GM12801 (cell line): ENCODE results near the gene KMT2B.

ENCODE experiments used
- TF ChIP-seq, protein P1 (sequence below): IDR thresholded peaks from one replicate; pipeline ENCODE4 v1.5.1; 2011; ENCODE audit warnings: control low read depth; ENCODE audit not compliant: insufficient read length; ENCODE audit errors: extremely low read depth

KMT2B gene

DNA sequence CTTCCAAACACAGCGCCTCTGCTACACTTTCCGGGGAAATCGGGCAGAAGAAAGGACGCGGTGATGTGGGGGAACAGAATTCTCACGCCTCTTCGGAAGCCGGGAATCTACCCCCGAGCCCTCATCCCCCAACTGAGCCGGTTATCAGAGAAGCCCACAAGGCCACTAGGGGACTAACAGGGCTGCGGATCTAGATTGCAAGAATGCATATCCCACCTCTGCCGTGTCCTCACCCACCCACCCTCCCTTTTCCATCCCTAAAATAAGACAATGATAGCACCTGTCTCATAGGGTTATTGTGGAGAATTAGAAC lies 23.4 kb downstream of the KMT2B start:
- TF ChIP-seq, protein P1, sequence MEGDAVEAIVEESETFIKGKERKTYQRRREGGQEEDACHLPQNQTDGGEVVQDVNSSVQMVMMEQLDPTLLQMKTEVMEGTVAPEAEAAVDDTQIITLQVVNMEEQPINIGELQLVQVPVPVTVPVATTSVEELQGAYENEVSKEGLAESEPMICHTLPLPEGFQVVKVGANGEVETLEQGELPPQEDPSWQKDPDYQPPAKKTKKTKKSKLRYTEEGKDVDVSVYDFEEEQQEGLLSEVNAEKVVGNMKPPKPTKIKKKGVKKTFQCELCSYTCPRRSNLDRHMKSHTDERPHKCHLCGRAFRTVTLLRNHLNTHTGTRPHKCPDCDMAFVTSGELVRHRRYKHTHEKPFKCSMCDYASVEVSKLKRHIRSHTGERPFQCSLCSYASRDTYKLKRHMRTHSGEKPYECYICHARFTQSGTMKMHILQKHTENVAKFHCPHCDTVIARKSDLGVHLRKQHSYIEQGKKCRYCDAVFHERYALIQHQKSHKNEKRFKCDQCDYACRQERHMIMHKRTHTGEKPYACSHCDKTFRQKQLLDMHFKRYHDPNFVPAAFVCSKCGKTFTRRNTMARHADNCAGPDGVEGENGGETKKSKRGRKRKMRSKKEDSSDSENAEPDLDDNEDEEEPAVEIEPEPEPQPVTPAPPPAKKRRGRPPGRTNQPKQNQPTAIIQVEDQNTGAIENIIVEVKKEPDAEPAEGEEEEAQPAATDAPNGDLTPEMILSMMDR: no peak

DNA sequence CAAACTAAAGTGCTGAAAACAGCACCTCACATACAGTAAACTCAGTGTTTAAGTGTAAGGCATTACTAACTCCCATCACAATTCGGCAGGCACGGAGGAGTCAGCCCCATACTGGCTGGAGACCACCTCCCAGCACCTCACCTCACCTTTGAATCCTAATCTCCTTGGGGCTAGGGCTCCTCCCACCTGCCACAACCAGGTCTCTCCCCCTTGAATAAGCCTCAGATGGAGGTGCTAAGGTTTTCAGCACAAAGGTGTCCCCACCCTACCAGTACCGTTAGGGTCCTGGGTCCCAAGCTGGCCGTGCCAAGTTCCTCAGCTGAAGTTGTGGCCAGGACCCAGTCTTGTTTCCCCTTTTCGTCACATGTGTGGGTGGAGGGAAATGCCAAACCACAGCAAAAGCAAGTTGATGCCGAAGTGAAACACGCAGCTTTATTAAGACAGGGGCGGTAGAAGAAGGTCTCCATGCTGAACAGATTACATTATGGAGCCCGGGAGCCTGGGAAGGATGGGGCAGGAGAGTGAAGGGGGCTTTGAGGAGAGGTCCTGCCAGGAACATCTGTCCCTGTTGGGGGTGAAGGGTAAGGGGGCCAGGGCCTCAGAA lies 24.4 kb downstream of the KMT2B start, which contains the start of gene IGFLR1:
TSS of gene IGFLR1 (minus strand) at position 332 of the 604 bp plus-strand sequence. CDS start 1,272 bp downstream, outside the sequence.
- TF ChIP-seq, protein P1: no peak

DNA sequence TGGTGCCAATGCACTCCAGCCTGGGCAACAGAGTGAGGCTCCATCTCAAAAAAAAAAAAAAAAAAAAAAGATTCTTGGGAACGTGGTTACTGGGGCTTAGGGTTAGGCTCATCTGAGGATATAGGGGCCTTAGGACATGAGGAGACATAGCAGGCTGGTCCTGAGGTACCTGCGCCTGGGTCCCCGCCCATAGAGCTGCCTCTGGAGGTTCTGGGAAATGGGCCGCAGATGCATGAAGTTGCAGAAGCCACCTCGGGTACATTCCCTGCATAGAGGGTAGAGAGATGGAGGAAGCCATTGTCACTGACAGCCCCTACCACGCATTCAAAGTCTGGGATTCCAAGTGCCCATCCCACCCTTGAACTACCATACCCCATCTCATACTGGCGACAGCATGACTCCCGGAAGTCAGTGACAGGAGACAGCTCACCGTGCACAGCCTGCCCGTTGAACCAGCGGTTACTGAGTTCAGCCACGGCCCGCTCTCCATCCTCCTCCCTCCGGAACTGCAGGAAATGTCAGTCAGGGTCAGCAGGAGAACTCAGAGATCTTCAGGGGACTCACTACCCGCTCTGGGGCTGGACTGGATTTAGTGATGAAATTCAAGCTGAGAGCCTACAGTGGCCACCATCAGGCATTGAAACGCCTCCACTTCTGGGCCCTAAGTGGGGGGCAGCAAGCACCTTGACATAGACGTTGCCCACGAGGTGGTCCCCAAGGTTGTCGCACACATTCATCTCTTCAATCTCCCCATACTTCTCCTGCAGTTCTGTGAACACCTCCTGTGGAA lies 26.0 kb downstream of the KMT2B start:
- TF ChIP-seq, protein P1: no peak

DNA sequence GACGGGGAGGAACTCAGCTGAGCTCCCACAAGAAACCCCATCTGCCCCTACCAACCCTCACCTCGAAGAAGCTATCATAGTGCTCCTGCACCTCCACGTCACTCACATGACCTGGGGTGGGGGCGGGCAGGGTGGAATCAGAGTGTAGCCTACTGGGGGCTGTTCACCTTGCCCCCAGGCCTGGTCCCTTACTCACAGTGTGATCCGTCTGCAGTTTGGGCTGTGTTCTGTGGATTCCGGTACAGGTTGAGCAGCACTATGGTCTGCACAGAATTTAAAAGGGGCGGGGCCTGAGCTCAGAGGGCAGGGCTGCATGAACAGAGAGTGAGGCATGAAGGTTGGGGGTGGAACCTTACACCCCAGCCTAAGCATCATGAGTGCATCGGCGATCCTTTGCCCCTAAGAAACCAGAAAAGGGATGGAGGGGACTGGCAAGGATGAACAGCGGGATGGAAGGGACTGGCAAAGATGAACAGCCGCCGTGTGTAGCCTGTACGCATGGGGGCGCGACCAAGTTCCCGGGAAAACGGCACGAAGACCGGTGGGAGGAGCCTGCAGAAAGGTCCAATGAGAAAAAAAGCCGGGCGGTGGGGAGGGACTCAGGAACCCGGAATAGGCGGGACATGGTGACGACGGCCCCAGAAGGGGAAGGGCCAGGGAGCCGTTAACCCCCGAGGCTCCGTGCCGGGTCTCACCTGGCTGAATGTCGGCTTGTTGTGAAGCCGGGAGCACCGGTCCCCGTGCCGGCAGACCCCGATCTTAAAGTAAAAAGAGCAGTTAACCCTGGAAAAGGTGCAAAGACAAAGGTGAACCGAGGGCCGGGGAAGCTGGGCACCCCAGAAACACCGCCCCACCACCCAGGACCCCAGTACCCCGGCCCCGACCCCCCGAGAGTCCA lies 26.9 kb downstream of the KMT2B start:
- TF ChIP-seq, protein P1: no peak

DNA sequence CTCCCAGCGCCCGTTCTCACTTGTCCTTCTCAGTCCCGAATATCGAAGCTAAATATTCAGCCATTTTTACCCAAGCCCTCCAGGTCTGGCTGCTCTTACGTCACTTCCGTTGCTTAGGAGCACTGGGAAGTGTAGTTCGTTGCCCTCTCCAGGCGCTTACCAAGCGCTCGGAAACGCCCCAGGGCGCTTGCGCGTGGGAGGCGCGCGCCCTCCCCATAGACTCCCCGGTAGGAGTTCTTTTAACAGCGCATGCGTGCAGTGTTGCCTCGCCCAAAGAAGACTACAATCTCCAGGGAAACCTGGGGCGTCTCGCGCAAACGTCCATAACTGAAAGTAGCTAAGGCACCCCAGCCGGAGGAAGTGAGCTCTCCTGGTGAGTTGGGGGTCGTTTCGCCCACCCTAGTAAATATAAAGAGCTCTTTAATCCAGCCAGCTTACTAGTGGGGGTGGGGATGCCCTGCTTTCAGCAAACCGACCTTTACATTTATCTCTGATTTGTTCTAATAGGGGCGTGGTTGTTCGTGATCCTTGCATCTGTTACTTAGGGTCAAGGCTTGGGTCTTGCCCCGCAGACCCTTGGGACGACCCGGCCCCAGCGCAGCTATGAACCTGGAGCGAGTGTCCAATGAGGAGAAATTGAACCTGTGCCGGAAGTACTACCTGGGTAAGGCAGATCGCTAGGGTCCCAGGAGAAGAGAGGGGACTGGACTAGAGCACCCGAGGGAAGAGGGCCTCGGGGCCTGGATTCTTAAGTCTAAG lies 27.7 kb downstream of the KMT2B start, which contains the start of the genes PSENEN and U2AF1L4:
TSS of gene PSENEN (plus strand) at position 324 of the 759 bp plus-strand sequence. CDS start at position 604, 280 bp downstream.
TSS of gene U2AF1L4 (minus strand) at position 91 of the 759 bp plus-strand sequence. CDS start at position 64, 27 bp downstream.
- TF ChIP-seq, protein P1: no peak

DNA sequence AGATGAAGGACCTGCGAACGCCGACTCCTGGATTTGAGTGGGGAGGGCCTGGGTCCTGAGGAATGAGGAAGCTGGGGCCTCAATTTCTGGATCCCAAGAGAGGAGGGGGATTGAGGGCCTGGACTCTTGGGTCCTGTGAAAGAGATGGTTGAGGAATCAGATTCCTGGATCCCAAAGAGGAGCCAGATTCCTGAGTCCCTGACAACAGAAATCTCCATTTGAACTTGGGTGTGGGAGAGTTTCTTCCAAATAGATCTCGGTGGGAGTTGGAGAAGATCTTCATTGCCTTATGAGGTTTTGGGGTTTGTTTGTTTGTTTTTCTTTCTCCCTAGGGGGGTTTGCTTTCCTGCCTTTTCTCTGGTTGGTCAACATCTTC lies 28.3 kb downstream of the KMT2B start:
- TF ChIP-seq, protein P1: no peak

DNA sequence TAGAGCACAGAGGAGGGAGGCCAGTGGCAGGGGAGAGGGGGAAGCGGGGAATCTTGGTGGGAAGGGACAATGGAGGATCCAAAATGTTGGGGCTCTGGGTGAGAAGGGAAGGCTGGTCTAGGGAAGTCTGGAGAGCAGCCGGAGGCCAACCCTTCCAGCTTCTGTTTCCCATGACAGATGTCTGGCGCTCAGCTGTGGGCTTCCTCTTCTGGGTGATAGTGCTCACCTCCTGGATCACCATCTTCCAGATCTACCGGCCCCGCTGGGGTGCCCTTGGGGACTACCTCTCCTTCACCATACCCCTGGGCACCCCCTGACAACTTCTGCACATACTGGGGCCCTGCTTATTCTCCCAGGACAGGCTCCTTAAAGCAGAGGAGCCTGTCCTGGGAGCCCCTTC lies 28.7 kb downstream of the KMT2B start:
- TF ChIP-seq, protein P1: no peak
